ENCODE results near the gene ATL1. TPM values are rescaled to one million over a fixed set of nuclear protein-coding genes. Genes with fewer than 3 reads are reported as not detected.
A peak's percentile ranks its signal among the peaks of the same experiment; 100 is the strongest.

Gene ATL1
- total and polyA plus RNA-seq, 2 experiments from 2014 or later, result 3.5 to 7.0 TPM

DNA sequence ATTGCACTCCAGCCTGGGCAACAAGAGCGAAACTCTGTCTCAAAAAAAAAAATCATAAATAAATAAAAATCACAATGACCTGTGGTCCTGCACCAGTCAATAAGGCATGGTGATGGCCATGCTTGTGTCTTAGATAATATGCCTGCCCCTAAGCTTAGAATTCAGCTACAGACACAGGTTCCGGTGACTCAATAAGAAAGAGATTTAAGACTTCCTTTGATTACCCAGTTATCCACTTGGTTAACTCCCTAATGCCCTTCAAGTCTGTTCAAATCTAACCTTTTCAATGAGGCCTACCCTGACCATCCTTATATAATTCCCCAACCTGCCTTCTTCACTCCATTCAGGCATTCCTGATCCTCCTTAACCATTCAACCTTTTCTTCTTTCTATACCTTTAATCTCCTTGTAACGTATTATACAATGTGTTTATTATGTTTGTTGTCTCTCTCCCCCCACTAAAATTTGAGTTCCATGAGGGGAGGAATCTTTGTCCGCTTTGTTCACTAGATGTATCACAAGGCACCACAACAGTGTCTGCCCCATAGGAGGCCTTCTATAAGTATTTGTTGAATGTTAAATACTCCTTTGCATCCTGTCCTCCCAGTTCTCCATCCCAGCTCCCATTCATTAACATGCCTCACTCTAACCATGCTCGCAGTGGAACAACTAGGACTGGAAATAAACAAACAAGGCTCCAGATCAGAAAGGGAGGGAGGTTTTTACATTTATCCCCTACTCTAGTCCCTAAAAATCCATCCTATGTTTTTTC, 36.5 kb upstream of the ATL1 start (continued):
- TF ChIP-seq, protein P1, sequence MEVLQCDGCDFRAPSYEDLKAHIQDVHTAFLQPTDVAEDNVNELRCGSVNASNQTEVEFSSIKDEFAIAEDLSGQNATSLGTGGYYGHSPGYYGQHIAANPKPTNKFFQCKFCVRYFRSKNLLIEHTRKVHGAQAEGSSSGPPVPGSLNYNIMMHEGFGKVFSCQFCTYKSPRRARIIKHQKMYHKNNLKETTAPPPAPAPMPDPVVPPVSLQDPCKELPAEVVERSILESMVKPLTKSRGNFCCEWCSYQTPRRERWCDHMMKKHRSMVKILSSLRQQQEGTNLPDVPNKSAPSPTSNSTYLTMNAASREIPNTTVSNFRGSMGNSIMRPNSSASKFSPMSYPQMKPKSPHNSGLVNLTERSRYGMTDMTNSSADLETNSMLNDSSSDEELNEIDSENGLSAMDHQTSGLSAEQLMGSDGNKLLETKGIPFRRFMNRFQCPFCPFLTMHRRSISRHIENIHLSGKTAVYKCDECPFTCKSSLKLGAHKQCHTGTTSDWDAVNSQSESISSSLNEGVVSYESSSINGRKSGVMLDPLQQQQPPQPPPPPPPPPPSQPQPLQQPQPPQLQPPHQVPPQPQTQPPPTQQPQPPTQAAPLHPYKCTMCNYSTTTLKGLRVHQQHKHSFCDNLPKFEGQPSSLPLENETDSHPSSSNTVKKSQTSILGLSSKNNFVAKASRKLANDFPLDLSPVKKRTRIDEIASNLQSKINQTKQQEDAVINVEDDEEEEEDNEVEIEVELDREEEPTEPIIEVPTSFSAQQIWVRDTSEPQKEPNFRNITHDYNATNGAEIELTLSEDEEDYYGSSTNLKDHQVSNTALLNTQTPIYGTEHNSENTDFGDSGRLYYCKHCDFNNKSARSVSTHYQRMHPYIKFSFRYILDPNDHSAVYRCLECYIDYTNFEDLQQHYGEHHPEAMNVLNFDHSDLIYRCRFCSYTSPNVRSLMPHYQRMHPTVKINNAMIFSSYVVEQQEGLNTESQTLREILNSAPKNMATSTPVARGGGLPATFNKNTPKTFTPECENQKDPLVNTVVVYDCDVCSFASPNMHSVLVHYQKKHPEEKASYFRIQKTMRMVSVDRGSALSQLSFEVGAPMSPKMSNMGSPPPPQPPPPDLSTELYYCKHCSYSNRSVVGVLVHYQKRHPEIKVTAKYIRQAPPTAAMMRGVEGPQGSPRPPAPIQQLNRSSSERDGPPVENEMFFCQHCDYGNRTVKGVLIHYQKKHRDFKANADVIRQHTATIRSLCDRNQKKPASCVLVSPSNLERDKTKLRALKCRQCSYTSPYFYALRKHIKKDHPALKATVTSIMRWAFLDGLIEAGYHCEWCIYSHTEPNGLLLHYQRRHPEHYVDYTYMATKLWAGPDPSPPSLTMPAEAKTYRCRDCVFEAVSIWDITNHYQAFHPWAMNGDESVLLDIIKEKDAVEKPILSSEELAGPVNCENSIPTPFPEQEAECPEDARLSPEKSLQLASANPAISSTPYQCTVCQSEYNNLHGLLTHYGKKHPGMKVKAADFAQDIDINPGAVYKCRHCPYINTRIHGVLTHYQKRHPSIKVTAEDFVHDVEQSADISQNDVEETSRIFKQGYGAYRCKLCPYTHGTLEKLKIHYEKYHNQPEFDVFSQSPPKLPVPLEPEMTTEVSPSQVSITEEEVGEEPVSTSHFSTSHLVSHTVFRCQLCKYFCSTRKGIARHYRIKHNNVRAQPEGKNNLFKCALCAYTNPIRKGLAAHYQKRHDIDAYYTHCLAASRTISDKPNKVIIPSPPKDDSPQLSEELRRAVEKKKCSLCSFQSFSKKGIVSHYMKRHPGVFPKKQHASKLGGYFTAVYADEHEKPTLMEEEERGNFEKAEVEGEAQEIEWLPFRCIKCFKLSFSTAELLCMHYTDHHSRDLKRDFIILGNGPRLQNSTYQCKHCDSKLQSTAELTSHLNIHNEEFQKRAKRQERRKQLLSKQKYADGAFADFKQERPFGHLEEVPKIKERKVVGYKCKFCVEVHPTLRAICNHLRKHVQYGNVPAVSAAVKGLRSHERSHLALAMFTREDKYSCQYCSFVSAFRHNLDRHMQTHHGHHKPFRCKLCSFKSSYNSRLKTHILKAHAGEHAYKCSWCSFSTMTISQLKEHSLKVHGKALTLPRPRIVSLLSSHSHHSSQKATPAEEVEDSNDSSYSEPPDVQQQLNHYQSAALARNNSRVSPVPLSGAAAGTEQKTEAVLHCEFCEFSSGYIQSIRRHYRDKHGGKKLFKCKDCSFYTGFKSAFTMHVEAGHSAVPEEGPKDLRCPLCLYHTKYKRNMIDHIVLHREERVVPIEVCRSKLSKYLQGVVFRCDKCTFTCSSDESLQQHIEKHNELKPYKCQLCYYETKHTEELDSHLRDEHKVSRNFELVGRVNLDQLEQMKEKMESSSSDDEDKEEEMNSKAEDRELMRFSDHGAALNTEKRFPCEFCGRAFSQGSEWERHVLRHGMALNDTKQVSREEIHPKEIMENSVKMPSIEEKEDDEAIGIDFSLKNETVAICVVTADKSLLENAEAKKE (CRISPR knock-in tag; IDR thresholded peaks at IDR 0.05), result no peak
- TF ChIP-seq, protein P2, sequence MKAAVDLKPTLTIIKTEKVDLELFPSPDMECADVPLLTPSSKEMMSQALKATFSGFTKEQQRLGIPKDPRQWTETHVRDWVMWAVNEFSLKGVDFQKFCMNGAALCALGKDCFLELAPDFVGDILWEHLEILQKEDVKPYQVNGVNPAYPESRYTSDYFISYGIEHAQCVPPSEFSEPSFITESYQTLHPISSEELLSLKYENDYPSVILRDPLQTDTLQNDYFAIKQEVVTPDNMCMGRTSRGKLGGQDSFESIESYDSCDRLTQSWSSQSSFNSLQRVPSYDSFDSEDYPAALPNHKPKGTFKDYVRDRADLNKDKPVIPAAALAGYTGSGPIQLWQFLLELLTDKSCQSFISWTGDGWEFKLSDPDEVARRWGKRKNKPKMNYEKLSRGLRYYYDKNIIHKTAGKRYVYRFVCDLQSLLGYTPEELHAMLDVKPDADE (IDR thresholded peaks at IDR 0.05), result no peak

DNA sequence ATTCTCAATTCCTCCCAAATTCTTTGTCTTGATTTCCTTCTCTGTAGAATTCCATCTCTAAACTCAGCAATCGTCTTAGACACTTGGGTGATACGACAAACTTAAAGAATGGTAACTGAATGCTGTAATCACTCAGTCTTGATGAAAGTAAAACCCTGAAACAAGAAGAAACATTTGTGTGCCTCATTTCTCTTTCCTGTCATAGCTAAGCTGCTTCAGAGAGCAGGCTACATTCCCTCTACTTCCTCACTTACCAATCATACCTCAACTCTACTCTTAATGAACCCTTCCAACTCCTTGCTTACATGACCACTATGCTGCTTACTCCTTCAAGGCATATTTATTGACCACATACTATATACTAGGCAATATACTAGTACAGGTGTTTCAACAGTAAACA, 35.9 kb upstream of the ATL1 start:
- peaks cover 4% of the 10 kb centered on the region; the same call in 2 of the 3 replicates for H3K36me3 Mint-ChIP-seq (ENCODE audit: low read depth)
- no peak overlapping the region for H3K4me3 ChIP-seq
- no peaks in the 10 kb centered on the region for H3K9me2 ChIP-seq (ENCODE audit: insufficient read depth)
- H3K27me3 ChIP-seq (ENCODE audit: insufficient read depth), result no peaks in the 10 kb centered on the region
- no peaks in the 10 kb centered on the region for H3F3A ChIP-seq (replicated peaks; ENCODE audit: low read depth)
- H3K79me2 ChIP-seq (replicated peaks; ENCODE audit: insufficient read depth), result peaks cover 100% of the 10 kb centered on the region
- H3K4me2 ChIP-seq, result peak overlapping the region; percentile 39; the same call in 1 of the 2 replicates
- peaks cover 23% of the 10 kb centered on the region for H3K4me1 Mint-ChIP-seq
- H3K9me3 Mint-ChIP-seq, result no peaks in the 10 kb centered on the region
- H4K20me1 ChIP-seq (replicated peaks; ENCODE audit: insufficient read depth), result peaks cover 45% of the 10 kb centered on the region
- DNase-seq (ENCODE audit: low spot score) (no peak), ATAC-seq (no peak)
- no peaks in the 10 kb centered on the region for H3K36me3 ChIP-seq (ENCODE audit: insufficient read depth)
- no peak overlapping the region for H3K4me3 Mint-ChIP-seq
- no peak overlapping the region for H3K27ac ChIP-seq (ENCODE audit: low read depth)
- H3K27me3 Mint-ChIP-seq (ENCODE audit: insufficient read depth, low read depth, poor library complexity), result peaks cover 3% of the 10 kb centered on the region
- H3K27ac Mint-ChIP-seq, result no peak overlapping the region
- peaks cover 16% of the 10 kb centered on the region for H3K4me1 ChIP-seq (ENCODE audit: insufficient read depth)
- no peak overlapping the region for H2AFZ ChIP-seq
- TF ChIP-seq EZH2phosphoT487 (IDR thresholded peaks at IDR 0.05; ENCODE audit: unreplicated experiment) (no peak), CREB1 (CRISPR knock-in tag; IDR thresholded peaks at IDR 0.05; ENCODE audit: low read depth) (no peak), ZNF331 (CRISPR knock-in tag; IDR thresholded peaks at IDR 0.05; ENCODE audit: low read depth) (no peak), EZH2 (IDR thresholded peaks at IDR 0.05; ENCODE audit: low read depth, unreplicated experiment) (no peak), ZNF114 (CRISPR knock-in tag; IDR thresholded peaks at IDR 0.05) (no peak), STAT1 (IDR thresholded peaks at IDR 0.05; ENCODE audit: unreplicated experiment) (no peak)
- TF ChIP-seq, protein P2 (IDR thresholded peaks at IDR 0.05), result no peak
- TF ChIP-seq, protein P3, sequence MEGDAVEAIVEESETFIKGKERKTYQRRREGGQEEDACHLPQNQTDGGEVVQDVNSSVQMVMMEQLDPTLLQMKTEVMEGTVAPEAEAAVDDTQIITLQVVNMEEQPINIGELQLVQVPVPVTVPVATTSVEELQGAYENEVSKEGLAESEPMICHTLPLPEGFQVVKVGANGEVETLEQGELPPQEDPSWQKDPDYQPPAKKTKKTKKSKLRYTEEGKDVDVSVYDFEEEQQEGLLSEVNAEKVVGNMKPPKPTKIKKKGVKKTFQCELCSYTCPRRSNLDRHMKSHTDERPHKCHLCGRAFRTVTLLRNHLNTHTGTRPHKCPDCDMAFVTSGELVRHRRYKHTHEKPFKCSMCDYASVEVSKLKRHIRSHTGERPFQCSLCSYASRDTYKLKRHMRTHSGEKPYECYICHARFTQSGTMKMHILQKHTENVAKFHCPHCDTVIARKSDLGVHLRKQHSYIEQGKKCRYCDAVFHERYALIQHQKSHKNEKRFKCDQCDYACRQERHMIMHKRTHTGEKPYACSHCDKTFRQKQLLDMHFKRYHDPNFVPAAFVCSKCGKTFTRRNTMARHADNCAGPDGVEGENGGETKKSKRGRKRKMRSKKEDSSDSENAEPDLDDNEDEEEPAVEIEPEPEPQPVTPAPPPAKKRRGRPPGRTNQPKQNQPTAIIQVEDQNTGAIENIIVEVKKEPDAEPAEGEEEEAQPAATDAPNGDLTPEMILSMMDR (conservative IDR thresholded peaks at IDR 0.05; ENCODE audit: low read depth in 2 of 2), result no peak
- TF ChIP-seq, protein P4, sequence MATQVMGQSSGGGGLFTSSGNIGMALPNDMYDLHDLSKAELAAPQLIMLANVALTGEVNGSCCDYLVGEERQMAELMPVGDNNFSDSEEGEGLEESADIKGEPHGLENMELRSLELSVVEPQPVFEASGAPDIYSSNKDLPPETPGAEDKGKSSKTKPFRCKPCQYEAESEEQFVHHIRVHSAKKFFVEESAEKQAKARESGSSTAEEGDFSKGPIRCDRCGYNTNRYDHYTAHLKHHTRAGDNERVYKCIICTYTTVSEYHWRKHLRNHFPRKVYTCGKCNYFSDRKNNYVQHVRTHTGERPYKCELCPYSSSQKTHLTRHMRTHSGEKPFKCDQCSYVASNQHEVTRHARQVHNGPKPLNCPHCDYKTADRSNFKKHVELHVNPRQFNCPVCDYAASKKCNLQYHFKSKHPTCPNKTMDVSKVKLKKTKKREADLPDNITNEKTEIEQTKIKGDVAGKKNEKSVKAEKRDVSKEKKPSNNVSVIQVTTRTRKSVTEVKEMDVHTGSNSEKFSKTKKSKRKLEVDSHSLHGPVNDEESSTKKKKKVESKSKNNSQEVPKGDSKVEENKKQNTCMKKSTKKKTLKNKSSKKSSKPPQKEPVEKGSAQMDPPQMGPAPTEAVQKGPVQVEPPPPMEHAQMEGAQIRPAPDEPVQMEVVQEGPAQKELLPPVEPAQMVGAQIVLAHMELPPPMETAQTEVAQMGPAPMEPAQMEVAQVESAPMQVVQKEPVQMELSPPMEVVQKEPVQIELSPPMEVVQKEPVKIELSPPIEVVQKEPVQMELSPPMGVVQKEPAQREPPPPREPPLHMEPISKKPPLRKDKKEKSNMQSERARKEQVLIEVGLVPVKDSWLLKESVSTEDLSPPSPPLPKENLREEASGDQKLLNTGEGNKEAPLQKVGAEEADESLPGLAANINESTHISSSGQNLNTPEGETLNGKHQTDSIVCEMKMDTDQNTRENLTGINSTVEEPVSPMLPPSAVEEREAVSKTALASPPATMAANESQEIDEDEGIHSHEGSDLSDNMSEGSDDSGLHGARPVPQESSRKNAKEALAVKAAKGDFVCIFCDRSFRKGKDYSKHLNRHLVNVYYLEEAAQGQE (IDR thresholded peaks at IDR 0.05; ENCODE audit: unreplicated experiment), result no peak

Data from GM23338 (cell line).